ENCODE measurements around the gene LYRM7. TPM values are rescaled to one million over a fixed set of nuclear protein-coding genes. Genes with fewer than 3 reads are reported as not detected.

Gene LYRM7
- total and polyA plus RNA-seq, 7 donors, result 5.7 to 11.8 (median 8.4) TPM

GRCh38 chr5:131206772-131207171 lies 36.0 kb downstream of the LYRM7 start:
- no peak overlapping the region for H3K27ac ChIP-seq
- no peak for DNase-seq
- H3K36me3 ChIP-seq, result no peaks in the 10 kb centered on the region
- H3K4me1 ChIP-seq, result no peaks in the 10 kb centered on the region
- no peaks in the 10 kb centered on the region for H3K9me3 ChIP-seq
- no peak for TF ChIP-seq POLR2A (IDR thresholded peaks at IDR 0.05)
- TF ChIP-seq EP300 (IDR thresholded peaks at IDR 0.05), result no peak
- TF ChIP-seq CTCF (IDR thresholded peaks at IDR 0.05), result no peak
- TF ChIP-seq POLR2AphosphoS5 (IDR thresholded peaks at IDR 0.05), result no peak
- 12 to 58% methylated on average over 1 of the region's 1 CpG for whole genome bisulfite sequencing, 2 donors
- intact Hi-C loops (cut with DNase I), result no loop called here
- H3K4me3 ChIP-seq, result no peak overlapping the region
- no peaks in the 10 kb centered on the region for H3K27me3 ChIP-seq

- Histone ChIP-seq H3K9me3 (no peaks in the 10 kb centered on the region), H3K36me3 (no peaks in the 10 kb centered on the region), H3K27ac (no peak overlapping the region), H3K4me3 (no peak overlapping the region), H3K27me3 (no peaks in the 10 kb centered on the region), H3K4me1 (no peaks in the 10 kb centered on the region)
- TF ChIP-seq POLR2AphosphoS5 (IDR thresholded peaks at IDR 0.05) (no peak), CTCF (IDR thresholded peaks at IDR 0.05) (no peak), POLR2A (IDR thresholded peaks at IDR 0.05) (no peak), EP300 (IDR thresholded peaks at IDR 0.05) (no peak)
- DNase-seq, result no peak
- 47 to 70% methylated on average over 1 of the region's 1 CpG for WGBS, 2 donors
- intact Hi-C loops (cut with DNase I), result no loop called here
These were observed 38.4 kb downstream of the LYRM7 start for GRCh38 chr5:131209175-131209505.

- no peak overlapping the region for H3K27ac ChIP-seq
- no peaks in the 10 kb centered on the region for H3K4me1 ChIP-seq
- H3K9me3 ChIP-seq, result no peaks in the 10 kb centered on the region
- TF ChIP-seq EP300 (IDR thresholded peaks at IDR 0.05) (no peak), POLR2A (IDR thresholded peaks at IDR 0.05) (no peak), CTCF (IDR thresholded peaks at IDR 0.05) (no peak), POLR2AphosphoS5 (IDR thresholded peaks at IDR 0.05) (no peak)
- DNase-seq, result no peak
- intact Hi-C loops (cut with DNase I), result no loop called here
- no peaks in the 10 kb centered on the region for H3K27me3 ChIP-seq
- H3K4me3 ChIP-seq, result no peak overlapping the region
- no peaks in the 10 kb centered on the region for H3K36me3 ChIP-seq
- 19 to 24% methylated on average over 6 of the region's 6 CpGs for WGBS, 2 donors
These were observed 38.9 kb downstream of the LYRM7 start for GRCh38 chr5:131209506-131210150.

- H3K27ac ChIP-seq, result no peak overlapping the region
- H3K4me1 ChIP-seq, result no peaks in the 10 kb centered on the region
- no peaks in the 10 kb centered on the region for H3K27me3 ChIP-seq
- no peaks in the 10 kb centered on the region for H3K9me3 ChIP-seq
- intact Hi-C loops (cut with DNase I), result no loop called here
- H3K4me3 ChIP-seq, result no peak overlapping the region
- H3K36me3 ChIP-seq, result no peaks in the 10 kb centered on the region
- TF ChIP-seq POLR2A (IDR thresholded peaks at IDR 0.05) (no peak), CTCF (IDR thresholded peaks at IDR 0.05) (no peak), EP300 (IDR thresholded peaks at IDR 0.05) (no peak)
- no peak for DNase-seq
These were observed 39.4 kb downstream of the LYRM7 start for GRCh38 chr5:131210151-131210510.

GRCh38 chr5:131211669-131212068 lies 40.9 kb downstream of the LYRM7 start:
- Histone ChIP-seq H3K4me3 (no peak overlapping the region), H3K9me3 (no peaks in the 10 kb centered on the region), H3K4me1 (no peaks in the 10 kb centered on the region), H3K27ac (no peak overlapping the region), H3K36me3 (no peaks in the 10 kb centered on the region), H3K27me3 (no peaks in the 10 kb centered on the region)
- 93 to 96% methylated on average over 5 of the region's 5 CpGs for WGBS, 2 donors
- TF ChIP-seq POLR2A (IDR thresholded peaks at IDR 0.05) (no peak), CTCF (IDR thresholded peaks at IDR 0.05) (no peak), POLR2AphosphoS5 (IDR thresholded peaks at IDR 0.05) (no peak), EP300 (IDR thresholded peaks at IDR 0.05) (no peak)
- DNase-seq, result no peak
- intact Hi-C loops (cut with DNase I), result no loop called here
